ENCODE data around the gene LTBP1.

The LTBP1 gene

DNA sequence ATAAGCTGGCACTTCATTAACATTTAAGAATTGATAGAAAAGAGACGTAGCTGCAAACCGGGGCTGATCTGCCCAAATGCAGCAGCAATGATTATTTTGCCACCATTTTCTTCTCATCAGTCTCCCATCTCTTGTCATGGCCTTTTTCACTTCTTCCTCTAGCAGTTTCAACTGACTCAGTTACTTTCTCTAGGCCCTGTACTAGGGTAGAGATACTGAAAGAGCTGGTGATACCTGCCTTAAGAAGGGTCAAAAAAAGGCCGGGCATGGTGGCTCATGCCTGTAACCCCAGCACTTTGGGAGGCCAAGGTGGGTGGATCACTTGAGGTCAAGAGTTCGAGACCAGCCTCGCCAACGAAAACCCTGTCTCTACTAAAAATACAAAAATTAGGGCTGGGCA is 127.4 kb downstream of the LTBP1 start:
- no peak for DNase-seq (ENCODE audit: low read depth in 2 of 2)

DNA sequence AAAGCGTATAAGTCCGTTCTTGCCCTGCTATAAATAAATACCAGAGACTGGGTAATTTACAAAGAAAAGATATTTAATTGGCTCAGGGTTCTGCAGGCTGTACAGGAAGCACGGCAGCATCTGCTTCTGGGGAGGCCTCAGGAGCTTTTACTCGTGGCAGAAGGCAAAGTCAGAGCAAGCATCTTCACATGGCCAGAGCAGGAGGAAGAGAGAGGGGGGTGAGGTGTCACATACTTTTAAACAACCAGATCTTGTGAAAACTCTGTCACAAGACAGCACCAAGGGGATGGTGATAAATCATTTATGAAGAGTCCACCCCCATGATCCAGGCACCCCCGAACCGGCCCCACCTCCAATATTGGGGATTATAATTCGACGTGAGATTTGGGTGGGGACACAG is 130.6 kb downstream of the LTBP1 start:
- DNase-seq (ENCODE audit: low read depth in 2 of 2), result no peak

DNA sequence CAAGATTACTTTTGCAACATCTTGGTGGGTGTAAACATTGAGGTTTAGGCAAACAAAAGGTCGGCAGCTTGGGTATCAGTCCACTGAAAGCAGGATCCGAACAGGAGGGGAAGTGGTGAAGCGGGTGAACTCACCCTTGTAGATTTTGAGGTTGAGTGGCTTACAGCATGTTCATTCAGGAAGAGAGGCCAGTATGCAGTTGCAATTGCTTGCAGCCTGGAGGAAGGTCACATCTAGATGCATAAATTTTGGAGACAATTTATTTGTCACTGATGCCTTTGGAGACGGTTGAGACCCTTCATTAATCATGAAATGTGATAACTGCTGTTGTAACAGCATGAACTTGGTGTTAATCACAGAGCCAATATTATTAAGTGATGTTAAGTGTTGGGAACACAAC is 131.1 kb downstream of the LTBP1 start:
- no peak for DNase-seq (ENCODE audit: low read depth in 2 of 2)

DNA sequence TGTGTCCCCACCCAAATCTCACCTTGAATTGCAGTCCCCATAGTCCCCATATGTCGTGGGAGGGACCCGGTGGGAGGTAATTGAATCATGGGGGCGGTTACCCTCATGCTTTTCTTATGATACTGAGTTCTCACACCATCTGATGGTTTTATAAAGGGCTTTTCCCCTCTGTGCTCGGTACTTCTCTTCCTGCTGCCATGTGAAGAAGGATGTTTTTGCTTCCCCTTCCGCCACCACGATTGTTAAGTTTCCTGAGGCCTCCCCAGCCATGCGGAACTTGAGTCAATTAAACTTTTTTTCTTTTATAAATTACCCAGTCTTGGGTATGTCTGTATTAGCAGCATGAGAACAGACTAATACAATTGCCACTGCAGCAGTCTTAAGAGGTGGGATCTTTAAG is 134.9 kb downstream of the LTBP1 start:
- DNase-seq (ENCODE audit: low read depth in 2 of 2), result no peak

DNA sequence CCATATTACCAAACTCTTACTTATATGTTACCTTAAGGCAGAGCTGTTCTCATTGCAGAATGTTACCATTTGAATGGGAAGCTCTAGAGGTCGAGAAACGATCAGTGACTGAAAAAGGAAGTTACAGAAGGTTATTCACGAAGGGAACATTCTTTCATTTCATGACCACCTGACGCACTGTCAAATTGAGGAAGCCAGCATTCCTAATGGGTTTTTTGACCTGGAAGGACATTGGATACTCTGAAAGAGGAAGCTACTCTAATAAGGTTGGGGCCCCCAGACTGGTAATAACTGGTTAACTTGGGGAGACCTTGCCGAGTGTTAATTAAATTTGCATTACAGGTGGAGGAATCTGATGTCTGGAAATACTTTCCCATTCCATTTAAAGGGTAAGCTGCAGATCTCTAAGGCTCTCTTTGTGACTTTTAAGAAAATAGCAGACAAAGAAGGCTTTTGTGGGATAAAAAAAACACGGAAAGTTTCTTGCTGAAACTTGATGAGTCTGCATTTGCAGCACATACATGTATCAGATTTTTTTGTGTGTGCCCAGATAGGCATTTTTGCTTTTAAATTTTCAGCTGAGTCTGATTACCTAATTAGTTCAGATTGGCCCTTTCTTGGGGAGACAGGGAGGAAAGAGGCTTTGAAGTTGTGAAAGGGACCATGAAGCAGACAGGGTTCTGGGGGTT is 137.1 kb downstream of the LTBP1 start:
- DNase-seq (ENCODE audit: low read depth in 2 of 2), result no peak

DNA sequence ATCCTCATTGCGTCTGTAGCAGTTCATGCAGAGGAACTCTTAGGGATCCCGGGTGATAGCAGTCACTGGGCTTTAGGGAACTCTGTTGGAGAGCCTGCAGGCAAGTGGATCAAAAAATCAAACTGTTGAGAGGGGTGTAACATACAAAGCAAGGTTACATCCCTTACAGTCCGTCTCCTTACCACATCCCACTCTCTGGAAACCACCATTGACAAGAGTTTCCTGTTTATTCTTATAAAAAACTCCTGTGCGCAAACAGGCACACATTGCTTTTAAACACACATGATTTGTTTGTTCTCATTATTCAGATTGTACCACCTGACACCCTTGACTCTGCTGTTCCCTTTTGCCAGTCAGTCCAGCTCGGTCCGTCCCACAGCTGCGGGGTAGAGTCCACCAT is 137.7 kb downstream of the LTBP1 start:
- no peak for DNase-seq (ENCODE audit: low read depth in 2 of 2)

DNA sequence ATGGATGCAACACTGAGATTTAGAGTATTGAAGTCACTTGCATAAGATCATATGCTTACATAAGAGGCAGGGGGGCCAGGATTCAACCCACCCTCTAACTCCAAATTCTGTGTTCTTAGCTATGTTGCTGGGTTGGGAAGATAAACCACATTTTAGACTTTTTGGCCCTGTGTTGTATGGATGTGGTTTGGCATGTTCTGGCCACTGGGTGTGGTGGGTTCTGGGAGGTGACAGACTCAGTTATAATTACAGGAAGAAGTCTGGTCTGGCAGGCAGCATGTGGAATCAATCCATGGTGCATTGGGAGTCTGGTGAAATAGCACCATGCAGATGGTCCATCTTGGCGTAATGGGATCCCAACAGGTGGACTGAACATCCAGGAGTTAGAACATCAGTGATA is 138.9 kb downstream of the LTBP1 start:
- DNase-seq (ENCODE audit: low read depth in 2 of 2), result no peak

DNA sequence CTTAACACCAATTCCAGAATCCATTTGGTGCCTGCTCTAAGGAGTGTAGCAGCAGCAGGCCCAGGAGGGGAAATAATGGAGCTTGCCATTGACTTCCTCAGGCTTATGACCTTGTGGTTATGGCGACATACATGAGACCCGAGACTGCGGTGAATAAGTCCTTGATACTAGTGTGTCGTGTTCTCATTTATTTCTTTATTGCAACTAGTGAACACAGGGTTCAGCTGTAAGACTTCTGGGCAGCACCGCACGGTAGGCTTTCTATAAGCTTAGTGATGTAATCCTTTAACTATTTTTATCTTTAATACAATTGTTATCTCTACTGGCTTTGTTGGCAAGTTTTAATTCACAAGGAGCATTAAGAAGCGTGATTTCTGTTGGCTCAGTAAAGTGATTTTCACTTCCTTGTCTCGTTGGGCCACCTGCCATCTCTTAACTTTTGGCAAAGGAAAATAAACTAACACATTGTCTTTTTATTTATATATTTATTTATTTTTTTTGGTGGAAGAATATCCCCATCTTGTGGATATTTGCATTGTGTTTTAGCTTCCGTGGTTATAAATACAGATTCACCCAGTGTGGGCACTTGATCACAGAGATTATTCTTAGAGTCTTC is 139.8 kb downstream of the LTBP1 start:
- no peak for DNase-seq (ENCODE audit: low read depth in 2 of 2)

DNA sequence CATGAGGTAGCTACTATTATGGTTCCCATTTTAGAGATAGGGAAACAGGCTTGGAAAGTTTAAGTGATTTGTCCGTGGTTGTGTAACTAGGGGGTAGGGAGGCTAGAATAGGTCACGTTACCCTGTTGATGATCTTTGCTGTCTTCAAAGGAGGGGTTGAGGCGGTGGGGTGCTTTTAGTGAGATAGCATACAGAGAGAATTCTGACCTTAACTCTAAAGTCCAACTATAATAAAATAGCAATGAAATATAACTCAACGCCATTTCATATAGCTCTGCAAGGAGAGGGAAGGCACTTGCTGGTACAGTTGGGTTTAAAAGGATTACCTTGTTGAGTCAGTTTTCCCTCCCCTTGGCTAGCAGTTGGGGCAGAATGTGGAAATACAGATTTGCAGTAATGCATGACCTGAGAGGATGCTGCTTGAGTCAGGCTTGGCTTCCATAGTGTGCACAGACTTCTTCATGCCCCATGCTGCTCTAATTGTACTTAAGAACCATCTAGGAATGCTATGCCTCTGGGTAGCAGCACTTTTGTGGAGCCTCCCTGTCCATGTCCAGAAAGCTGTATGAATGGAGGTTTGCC is 143.9 kb downstream of the LTBP1 start:
- DNase-seq (ENCODE audit: low read depth in 2 of 2), result no peak

DNA sequence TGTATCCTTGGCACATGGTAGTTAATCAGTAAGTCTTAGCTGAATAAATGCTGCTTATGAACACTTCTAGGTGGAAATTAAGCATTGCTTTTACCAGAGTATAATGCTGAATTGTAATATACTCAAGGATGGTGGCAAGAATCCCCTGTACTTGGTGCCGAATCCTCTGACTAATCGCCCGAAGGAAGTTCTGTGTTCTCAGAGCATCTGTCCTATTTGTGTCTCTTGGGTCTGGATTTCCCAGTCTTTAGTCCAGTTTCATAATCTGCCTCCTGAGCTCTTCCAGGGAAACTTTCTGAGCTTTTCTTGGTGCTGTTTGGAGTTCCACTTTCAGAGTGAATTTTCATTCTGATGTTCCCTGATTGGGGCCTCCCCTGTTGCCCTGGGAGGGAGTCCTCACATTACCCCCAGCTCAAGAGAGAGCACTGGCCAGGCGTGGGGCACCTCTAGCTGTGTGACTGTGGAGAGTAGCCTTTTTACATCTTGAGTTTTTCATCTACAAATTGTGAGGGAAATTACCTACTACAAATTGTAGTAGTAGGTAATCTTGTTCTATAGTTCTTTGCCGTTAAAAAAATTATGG is 144.9 kb downstream of the LTBP1 start:
- no peak for DNase-seq (ENCODE audit: low read depth in 2 of 2)

DNA sequence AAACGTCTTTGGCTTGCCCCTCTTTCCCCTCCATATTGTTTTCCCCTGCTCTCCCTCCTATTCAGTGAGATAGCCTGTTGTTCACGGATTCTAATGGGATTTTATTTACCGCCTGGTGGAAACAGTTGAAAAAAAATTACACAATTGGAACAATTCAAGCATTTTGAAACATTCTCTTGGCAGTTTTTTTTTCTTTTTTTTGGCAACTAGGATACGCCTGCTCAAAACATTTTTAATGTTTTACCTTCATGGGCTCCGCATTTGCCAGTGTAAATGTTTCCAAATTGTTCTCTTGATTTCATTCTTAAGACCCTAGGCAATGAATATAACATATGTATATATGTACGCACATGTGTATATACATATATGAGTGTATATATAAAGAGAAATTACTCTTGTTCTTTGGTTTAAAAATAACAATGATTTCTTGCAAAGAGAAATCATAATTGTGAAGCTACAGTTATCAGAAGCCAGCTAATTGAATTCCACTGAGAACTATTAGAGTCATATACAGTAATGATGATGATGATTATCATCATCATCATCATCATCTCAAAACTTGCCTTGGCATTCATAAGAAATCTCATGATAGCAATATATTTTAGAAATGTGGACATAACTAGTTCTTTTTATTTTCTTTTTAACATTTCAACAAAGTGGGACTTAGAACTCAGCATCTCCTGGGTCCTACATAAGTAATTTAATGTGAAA is 146.7 kb downstream of the LTBP1 start:
- DNase-seq (ENCODE audit: low read depth in 2 of 2), result no peak

DNA sequence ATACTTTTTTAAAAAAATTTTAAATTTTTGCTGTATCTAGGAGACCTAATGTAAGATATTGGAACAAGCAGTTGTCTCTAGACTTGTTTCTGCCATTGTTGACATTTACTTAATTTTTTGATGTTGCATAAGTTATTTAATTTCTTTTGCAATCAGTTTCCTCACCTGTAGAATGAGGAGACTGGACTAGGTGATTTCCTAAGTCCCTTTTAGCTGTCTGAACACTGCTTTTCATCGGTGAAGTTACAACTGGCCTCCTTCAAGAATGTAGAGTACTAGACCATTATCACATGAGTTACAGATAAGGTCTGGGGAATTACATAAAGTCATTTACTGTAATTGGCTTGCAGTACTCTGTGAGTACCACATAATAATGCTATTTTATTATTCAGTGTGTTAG is 147.6 kb downstream of the LTBP1 start:
- no peak for DNase-seq (ENCODE audit: low read depth in 2 of 2)

DNA sequence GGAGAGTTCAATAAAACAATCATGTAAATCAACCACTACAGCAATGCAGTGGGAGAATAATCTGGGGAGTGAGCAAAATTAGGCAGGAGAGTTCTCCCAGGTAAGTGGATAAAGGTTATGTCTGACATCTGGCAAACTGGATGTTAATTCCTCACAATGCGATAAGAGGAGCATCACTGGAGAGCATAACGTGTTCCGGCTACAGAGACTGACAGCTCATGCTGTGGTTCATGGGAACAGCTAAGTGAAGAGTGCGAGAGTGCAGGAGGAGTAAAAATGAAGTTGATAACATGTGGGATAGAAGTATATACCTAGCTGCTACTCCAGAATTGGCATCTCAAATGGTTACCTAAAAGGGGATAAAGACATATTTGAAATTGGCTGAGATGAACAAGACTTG is 153.2 kb downstream of the LTBP1 start:
- no peak for DNase-seq (ENCODE audit: low read depth in 2 of 2)

DNA sequence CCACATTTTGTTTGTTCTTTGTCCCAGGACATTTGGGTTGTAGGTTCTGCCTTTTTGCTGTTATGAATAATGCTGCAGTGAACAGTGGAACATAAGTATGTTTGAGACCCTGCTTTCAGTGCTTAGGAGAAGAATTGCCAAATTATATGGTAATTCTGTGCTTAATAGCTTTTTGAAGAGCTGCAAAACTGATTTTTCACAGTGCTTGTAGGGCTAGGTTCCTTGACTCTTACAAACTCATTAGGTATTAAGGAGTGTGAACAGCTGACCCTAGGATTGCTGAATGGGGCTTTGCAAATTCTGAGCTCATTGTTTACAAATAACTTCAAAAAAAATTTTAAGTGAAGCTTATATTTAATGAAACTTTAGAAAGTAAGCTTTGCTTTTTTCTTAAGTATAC is 154.2 kb downstream of the LTBP1 start:
- no peak for DNase-seq (ENCODE audit: low read depth in 2 of 2)

DNA sequence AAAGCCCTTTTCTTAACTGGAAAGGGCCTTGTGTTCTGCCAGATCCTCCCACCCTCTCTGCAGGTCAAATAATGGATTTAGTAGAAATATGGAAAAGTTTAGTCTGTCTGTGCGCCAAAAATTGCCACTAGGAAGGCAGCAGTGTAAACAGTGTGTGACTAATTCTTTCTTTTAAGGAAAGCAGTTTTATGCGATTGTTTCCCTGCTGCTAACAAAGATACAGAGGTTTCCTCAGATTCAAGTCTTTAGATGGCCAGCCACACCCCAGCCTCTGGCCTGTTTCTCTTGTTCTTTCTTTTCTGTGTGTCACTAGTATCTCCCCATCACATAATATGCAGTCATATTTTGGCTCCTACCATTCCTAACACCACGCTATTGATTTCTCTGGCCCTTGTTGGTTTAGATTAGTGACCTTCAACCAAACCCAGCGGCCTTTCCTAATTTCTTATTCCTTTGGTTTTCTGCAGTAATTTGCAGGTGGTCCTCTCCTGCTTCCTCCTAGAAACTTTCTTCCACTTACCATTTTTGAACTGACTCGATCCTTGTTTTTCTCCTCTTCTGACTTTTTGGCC is 157.4 kb downstream of the LTBP1 start:
- DNase-seq (ENCODE audit: low read depth in 2 of 2), result no peak

DNA sequence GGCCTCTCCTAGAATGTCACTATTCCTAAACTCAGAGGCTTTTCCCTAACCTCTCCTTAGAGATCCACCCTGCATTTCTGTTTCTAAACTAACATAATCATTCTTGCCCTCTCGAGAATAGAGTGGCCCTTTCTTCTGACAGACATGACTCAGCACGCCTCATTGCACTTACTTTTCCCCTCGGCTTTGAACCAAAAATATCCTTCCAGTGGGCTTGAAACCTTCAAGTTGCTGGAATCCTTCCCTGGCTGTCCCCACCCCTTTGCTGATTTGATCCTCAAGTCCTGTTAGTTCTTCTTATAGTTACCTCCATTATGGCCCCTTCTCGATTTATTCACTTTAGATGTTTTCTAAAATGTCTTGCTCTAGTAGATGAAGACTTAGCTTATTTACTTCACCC is 158.0 kb downstream of the LTBP1 start:
- no peak for DNase-seq (ENCODE audit: low read depth in 2 of 2)

DNA sequence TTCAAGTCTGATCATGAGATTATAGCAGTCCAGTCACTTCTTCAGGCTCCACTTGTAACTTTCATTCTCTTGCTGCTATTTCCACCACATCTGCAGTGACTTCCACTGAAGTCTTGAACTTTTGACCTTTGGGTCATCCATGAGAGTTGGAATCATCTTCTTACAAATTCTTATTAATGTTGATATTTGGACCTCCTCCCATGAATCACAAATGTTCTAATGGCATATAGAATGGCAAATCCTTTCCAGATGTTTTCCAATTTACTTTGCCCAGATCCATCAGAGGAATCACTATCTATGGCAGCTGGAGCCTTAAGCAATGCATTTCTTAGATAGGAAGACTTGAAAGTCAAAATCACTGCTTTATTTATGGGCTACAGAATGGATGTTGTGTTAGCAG is 159.4 kb downstream of the LTBP1 start:
- no peak for DNase-seq (ENCODE audit: low read depth in 2 of 2)

DNA sequence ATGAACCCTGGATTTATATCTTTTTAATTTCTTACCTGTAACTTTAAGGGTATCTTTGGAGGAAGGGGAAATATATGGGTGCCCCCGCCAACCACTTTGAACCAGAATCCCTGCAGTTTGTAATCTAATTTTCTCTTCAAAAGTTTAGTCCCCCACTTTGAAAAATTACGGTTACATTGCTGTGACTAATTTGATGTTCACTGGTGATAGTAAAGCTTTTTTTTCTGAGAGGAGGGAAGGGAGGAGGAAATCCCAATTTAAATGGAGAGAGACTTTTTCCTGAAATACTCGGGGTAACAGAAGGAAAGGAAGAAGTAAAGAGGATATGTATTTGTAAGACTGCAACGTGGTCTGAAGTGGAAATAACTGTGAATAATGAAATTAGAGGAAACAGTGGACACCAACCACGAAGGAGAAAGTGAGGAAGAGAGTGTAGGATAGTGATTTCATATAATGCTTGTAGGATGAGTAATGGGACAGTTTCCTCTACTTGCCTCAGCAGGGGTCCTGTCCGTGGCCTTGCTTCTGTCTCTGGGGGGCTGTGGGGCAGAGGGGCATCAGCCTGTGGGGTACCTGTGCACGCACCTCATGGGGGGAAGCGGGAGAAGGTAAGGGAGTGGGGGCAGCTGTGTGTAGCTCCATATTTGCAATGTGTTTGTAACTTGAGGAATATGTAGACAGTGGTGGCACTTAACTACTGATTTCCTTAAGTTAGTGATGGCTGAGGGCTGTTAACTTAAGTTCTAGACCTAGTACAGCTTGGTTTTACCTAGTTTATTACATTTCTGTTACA is 161.1 kb downstream of the LTBP1 start:
- DNase-seq (ENCODE audit: low read depth in 2 of 2), result no peak

DNA sequence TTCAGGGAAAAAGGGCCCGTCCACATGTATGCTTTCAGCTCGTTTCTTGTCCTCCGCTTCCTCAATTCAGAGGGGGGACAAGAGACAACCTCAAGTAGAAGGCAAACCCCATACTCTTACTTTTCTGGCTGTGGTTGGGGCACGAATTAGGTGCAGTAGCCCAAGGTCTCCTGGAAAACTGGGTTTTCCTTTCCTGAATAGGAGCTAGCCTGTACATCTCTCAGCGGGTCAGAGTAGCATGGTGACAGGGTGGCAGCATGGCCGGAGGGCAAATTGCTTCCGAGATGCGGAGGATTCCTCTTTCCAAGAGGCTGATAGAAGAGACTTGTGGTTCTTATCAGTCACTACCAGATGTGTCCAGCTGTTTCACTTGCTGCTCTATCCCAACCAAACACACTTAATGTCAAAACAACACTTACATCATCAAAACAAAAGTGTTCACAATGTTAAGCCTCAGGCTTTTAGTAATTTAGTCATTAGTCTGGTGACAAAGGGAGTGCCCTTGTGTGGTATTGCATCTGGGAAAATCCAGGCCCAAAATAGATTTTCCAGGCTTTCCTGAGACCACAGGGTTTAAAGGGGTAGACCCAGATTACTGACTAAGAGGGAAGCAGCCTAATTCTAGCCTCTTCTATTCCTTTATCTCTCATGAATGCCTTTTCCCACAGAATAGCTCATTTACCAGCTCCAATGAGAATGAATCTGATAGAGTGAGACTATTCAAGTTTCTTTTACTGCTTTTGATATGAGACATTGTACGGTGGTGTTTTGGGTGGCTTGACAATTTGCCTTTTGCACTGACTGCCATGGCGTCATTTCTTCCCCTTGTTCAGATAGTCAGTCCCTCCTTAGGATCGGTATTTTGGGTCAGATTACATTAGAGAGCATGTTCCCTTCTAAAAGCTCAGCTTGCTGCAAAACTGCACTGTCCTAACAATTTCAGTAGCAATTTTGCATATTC is 162.0 kb downstream of the LTBP1 start:
- no peak for DNase-seq (ENCODE audit: low read depth in 2 of 2)

DNA sequence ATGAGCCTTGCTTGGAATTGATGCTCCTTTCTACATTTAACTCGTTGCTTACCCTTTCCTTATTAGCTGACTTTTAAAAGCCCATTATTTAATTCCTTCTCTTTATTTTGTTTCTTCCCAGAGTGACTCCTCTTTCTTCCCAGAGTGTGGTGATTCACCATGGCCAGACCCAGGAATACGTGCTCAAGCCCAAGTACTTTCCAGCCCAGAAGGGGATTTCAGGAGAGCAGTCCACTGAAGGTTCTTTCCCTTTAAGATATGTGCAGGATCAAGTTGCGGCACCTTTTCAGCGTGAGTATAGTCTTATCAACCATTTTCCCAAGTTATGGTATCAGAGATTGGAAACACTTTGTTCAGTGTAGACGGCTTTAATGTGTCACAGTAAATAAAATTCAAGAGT is 163.7 kb downstream of the LTBP1 start:
- DNase-seq (ENCODE audit: low read depth in 2 of 2), result no peak

Data from stimulated activated CD8-positive, alpha-beta memory T cell treated with anti-CD3 and anti-CD28 coated beads, Interleukin-7, amount 100 ng/mL, for 1 hour (primary cell).